Retinal pigment epithelial cell (primary cell): Measurements from ENCODE around the gene ALG2.
A peak's percentile ranks its signal among the peaks of the same experiment; 100 is the strongest.

Source experiments
- DNase-seq: peaks from one replicate; pipeline ENCODE4 v3.0.0-alpha.2; 2010; ENCODE audit warnings: low read depth
- H3K4me3 ChIP-seq: 2 replicates; pipeline ENCODE4 v1.5.1; 2011; ENCODE audit warnings: mild to moderate bottlenecking, low read length, control low read depth, moderate library complexity
- CTCF ChIP-seq: conservative IDR thresholded peaks from 2 replicates; pipeline ENCODE4 v1.5.1; 2011; ENCODE audit warnings: low read depth, low read length, control low read depth, inconsistent platforms

Gene ALG2

GRCh38 chr9:99221621-99222415, at the start of gene ALG2, which contains the start of gene SEC61B:
ALG2 (minus strand) TSS chr9:99221942; CDS start chr9:99221894, 48 bp downstream.
SEC61B (plus strand) TSS chr9:99222282; CDS start chr9:99222364, 82 bp downstream.
- no peak for TF ChIP-seq CTCF
- DNase-seq: peak; percentile 87
- peak within 1 kb of the TSS; percentile 98 for H3K4me3 ChIP-seq

- DNase-seq: no peak
- no peak for TF ChIP-seq CTCF
- H3K4me3 ChIP-seq: no peak overlapping the region
Measured at GRCh38 chr9:99270491-99270890, 48.7 kb upstream of the ALG2 start.

- H3K4me3 ChIP-seq: no peak overlapping the region
- no peak for TF ChIP-seq CTCF
- DNase-seq: no peak
Measured at GRCh38 chr9:99269416-99269815, 47.7 kb upstream of the ALG2 start.

GRCh38 chr9:99266255-99267023, 44.7 kb upstream of the ALG2 start:
- H3K4me3 ChIP-seq: no peak overlapping the region
- TF ChIP-seq CTCF: peak; percentile 90
- peak; percentile 23 for DNase-seq

- DNase-seq: no peak
- no peak overlapping the region for H3K4me3 ChIP-seq
- TF ChIP-seq CTCF: no peak
Measured at GRCh38 chr9:99265691-99266090, 43.9 kb upstream of the ALG2 start.

GRCh38 chr9:99264070-99264680, 42.4 kb upstream of the ALG2 start:
- TF ChIP-seq CTCF: peak; percentile 41
- DNase-seq: no peak
- no peak overlapping the region for H3K4me3 ChIP-seq
